Cardiac fibroblast (primary cell): ENCODE measurements around the gene TEX55.

Source experiments
- DNase-seq, 2 donors: peaks; one replicate each; pipeline versions ENCODE4 v3.0.0 to v3.0.0-alpha.2; 2010; ENCODE audit warnings: low read depth in 2 of 2
- H3K4me3 ChIP-seq, 2 donors: replicated peaks in 1 of 2; 1 replicate in 1 of 2; 2 replicates in 1 of 2; pipeline ENCODE4 v1.5.1; 2011; ENCODE audit warnings: low read depth in 2 of 2, low read length in 2 of 2, mild to moderate bottlenecking in 2 of 2, moderate library complexity in 1 of 2
- TF ChIP-seq, protein P1 (sequence below): IDR thresholded peaks from one replicate; pipeline ENCODE4 v1.5.1; 2011; ENCODE audit warnings: low read depth, mild to moderate bottlenecking, low read length, inconsistent platforms

Gene TEX55

DNA sequence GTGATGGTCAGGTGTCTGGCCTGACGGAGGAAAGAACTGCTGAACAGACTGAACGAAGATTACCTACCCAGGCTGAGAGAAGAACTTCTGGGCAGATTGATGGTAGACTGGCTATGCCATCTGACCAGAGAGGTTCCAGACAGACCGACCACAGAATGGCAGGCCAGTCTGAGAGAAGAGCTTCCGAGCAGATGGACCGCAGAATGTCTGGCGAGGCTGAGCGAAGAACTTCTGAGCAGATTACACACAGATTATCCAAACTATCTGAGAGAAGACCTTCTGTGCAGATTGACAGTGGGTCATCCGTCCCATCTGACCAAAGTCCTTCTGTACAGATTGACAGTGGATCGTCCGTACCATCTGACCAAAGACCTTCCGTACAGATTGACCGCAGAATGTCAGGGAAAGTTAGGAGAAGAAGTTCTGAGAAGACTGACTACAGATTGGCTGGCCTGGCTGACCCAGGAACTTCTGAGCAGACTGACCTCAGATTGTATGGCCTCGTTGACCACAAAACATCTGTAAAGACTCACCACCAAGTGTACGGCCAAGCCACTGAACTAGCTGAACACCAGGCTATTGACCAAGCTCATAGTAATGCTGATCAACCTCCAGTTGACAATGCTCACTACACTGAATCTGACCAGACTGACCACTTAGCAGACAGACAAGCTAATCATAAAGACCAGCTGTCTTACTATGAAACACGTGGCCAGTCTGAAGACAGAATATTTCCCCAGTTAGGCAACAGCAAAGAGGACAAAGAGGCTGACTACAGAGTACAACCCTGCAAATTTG lies 812 bp downstream of the TEX55 start:
- peak in 1 of 2 donors; percentile 45 for DNase-seq

GRCh38 chr3:119147494-119147893 lies 1.5 kb downstream of the TEX55 start:
- no peak overlapping the region for H3K4me3 ChIP-seq
- DNase-seq, result no peak
- TF ChIP-seq, protein P1, sequence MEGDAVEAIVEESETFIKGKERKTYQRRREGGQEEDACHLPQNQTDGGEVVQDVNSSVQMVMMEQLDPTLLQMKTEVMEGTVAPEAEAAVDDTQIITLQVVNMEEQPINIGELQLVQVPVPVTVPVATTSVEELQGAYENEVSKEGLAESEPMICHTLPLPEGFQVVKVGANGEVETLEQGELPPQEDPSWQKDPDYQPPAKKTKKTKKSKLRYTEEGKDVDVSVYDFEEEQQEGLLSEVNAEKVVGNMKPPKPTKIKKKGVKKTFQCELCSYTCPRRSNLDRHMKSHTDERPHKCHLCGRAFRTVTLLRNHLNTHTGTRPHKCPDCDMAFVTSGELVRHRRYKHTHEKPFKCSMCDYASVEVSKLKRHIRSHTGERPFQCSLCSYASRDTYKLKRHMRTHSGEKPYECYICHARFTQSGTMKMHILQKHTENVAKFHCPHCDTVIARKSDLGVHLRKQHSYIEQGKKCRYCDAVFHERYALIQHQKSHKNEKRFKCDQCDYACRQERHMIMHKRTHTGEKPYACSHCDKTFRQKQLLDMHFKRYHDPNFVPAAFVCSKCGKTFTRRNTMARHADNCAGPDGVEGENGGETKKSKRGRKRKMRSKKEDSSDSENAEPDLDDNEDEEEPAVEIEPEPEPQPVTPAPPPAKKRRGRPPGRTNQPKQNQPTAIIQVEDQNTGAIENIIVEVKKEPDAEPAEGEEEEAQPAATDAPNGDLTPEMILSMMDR, result no peak

More for the DNA sequence above, 812 bp downstream of the TEX55 start:
- H3K4me3 ChIP-seq, result no peak overlapping the region
- TF ChIP-seq, protein P1, result no peak

DNA sequence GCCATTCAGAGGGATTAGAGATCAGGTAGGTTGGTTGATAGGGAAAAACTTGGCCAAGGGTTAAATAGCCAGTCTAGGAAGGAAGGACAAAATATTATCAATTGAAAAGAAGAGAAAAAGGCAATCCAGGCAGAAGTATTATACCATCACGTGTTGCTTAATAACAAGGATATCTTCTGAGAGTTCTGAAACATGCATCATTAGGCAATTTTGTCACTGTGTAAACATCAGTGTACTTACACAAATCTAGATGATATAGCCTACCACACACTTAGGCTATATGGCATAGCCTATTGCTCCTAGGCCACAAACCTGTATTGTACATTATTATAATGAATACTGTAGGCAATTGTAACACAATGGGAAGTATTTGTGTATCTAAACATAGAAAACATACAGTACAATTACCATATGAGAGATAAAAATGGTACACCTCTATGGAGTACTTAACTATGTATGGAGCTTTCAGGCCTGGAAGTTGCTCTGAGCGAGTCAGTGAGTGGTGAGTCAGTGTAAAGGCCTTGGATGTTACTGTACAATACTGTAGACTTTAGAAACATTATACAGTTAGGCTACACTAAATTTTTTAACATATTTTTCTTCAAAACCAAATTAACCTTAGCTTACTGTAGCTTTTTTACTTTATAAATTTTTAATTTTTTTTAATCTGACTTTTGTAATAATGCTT lies 2.7 kb downstream of the TEX55 start:
- TF ChIP-seq, protein P1, result no peak
- DNase-seq, result peak; percentile 10 to 63
- H3K4me3 ChIP-seq, result no peak overlapping the region

DNA sequence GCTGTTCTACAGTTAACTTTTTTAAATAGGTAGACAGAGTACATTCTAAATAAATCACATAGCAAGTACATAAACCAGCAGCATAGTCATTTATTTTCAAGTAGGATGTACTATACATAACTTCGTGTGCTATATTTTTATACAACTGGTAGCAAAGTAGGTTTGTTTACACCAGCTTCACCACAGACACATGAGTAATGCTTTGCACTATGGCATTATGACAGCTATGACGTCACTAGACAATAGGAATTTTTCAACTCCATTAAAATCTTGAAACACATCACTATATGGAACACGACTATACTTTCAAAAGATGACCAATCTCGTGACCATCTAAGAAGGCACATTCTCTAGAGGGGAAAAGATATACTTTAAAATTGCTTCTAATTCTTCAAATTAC lies 3.5 kb downstream of the TEX55 start:
- TF ChIP-seq, protein P1, result no peak
- H3K4me3 ChIP-seq, result no peak overlapping the region
- peak; percentile 43 to 87 for DNase-seq

GRCh38 chr3:119156868-119157267 lies 10.9 kb downstream of the TEX55 start:
- no peak for DNase-seq
- no peak overlapping the region for H3K4me3 ChIP-seq
- TF ChIP-seq, protein P1, result no peak

DNA sequence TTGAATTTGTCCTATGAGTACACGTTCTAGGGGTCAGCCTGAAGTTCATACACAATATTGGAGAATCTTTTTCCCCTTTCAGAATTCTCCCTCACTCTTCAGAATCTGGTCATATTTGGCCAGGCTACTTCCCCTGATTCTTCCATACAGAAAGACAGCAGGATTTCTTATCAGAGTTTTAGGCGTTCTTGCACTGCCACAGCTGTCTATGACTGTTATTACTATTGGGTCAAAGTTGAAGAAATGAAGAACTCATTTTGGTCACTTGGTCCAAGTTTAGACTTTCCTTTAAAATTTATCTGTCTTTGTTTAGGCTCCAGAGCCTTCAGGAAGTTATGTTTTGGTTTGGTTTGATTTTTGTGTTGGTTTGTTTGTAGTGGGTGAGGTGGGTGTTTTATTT lies 12.0 kb downstream of the TEX55 start:
- H3K4me3 ChIP-seq, result no peak overlapping the region
- DNase-seq, result no peak
- TF ChIP-seq, protein P1, result no peak
